GOT3 (cell line): ENCODE results near the gene SLAMF1.

Experiments
- DNase-seq: peaks from one replicate; lab custom pipeline; 2025; ENCODE audit warnings: mixed read lengths; lab: John Stamatoyannopoulos, UW

The SLAMF1 gene

DNA sequence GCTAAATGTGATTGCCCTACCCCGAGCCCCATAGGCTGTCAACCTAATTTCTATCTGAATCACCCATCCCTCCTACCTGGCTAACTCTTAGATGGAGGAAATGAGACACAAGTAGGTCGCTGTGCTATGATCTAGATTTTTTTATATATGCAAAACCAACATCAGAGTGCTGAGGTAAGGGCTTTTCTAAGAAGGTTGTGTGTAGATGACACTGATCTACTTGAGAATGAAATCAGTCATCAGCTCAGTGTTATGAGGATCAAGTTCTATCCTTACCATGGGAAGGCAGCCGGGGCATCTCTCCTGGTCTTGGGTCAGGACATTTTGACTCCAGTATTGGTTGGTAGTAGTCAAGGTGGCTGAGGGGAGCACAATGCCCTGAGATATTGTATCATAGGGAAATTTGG, 23.6 kb downstream of the SLAMF1 start:
- DNase-seq = no peak

DNA sequence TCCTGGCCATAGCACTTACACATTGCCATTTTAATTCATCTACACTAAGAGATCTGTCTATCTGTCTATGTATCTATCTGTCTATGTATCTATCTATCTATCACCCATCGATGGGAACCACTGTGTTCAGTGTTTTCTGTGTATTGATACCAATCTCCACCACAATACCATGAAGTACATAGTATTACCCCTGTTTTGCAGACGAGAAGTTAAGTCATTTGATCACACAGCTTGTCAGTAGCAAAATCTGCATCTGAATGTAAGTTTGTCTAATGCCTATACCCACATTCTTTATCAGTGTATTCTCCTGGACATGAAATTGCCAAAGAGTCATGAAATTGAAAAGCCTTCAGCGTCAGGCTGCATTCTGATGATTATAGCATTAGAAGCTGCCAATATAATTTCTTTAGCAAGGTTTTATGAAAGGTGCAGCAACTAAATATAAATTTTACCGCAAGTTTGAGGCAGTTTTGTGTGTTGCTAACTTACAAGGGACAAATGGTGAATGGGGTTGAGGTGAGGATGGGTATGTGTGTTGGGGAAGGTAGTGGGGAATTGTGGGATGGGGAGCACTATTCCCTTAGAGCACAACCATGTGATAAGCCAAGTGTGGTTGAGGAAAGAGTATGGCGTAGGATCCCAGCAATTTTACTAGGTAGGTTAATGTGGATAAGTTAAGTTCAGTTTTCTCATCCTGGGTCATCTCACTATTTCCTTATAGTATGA, 24.2 kb downstream of the SLAMF1 start:
- DNase-seq = no peak

DNA sequence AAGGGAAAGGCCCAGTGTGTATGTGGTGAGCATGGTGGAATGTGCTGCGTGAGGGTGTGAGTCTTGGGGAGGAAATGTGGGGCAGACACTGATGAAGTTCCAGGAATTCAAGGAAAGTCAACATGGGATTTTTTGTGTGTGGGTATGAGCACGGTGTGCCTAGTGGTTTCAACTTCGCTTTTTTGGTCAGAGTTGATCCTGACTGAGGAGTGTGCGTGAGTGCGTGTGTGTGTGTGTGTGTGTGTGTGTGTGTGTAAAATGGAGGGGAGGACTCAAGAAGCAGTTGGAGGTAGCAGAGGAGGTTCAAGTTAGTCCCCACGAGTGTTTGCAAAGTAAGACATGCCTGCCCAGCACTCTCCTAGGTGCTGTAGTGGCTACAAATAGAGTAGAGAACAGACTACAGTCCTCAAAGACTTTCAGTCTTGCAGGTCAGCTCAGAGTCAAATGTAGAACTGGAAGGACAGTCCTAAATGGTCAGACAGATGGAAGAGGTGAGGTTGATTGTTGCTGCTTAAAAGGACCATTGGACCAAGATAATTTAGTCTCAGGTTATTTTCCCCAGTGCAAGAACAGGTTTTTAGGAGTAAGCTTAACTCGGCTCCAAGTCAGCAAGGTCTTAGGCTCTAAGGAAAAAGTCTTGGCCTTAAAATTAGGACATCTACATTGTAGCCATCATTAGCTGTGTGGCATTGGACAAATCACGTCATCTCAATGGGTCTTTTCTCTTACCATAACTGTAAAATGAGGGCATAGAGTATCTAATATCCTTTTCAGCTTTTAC, 25.0 kb downstream of the SLAMF1 start:
- no peak for DNase-seq

GRCh38 chr1:160620942-160621632, 25.8 kb downstream of the SLAMF1 start:
- DNase-seq = no peak

GRCh38 chr1:160619742-160620277, 27.0 kb downstream of the SLAMF1 start:
- no peak for DNase-seq

- DNase-seq = no peak
Measured at GRCh38 chr1:160618763-160619274, 28.0 kb downstream of the SLAMF1 start.

- no peak for DNase-seq
Measured at GRCh38 chr1:160618327-160618726, 28.5 kb downstream of the SLAMF1 start.

- DNase-seq = no peak
Measured at GRCh38 chr1:160615660-160616059, 31.2 kb downstream of the SLAMF1 start.

- DNase-seq = no peak
Measured at GRCh38 chr1:160614410-160614809, 32.4 kb downstream of the SLAMF1 start.

GRCh38 chr1:160612613-160613218, 34.1 kb downstream of the SLAMF1 start:
- no peak for DNase-seq

- no peak for DNase-seq
Measured at GRCh38 chr1:160610569-160611242, 36.1 kb downstream of the SLAMF1 start.

- no peak for DNase-seq
Measured at GRCh38 chr1:160608941-160609340, 37.9 kb downstream of the SLAMF1 start.

GRCh38 chr1:160608514-160608913, 38.3 kb downstream of the SLAMF1 start:
- no peak for DNase-seq

GRCh38 chr1:160608057-160608456, 38.8 kb downstream of the SLAMF1 start:
- no peak for DNase-seq

GRCh38 chr1:160607672-160608032, 39.2 kb downstream of the SLAMF1 start:
- no peak for DNase-seq

- DNase-seq = no peak
Measured at GRCh38 chr1:160607011-160607671, 39.7 kb downstream of the SLAMF1 start.

DNA sequence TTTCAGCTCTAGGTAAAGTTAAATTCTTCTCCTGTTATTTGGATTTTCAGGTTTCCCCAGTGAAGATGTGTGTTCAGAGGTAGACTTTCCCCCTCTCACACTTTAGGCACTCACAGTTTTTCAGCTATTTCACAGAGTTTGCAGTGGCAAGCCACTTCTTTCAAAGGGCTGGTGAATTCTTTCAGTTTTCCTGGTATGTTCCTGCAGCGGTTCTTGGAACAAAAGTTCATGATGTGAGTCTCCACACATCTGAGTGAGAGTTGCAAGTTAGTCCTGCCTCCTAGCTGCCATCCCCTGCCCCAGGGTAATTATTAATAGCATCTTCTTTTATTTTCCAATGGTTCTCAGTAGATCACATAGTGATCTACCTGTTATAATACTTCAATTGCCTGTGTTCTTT, 40.2 kb downstream of the SLAMF1 start:
- DNase-seq = no peak

DNA sequence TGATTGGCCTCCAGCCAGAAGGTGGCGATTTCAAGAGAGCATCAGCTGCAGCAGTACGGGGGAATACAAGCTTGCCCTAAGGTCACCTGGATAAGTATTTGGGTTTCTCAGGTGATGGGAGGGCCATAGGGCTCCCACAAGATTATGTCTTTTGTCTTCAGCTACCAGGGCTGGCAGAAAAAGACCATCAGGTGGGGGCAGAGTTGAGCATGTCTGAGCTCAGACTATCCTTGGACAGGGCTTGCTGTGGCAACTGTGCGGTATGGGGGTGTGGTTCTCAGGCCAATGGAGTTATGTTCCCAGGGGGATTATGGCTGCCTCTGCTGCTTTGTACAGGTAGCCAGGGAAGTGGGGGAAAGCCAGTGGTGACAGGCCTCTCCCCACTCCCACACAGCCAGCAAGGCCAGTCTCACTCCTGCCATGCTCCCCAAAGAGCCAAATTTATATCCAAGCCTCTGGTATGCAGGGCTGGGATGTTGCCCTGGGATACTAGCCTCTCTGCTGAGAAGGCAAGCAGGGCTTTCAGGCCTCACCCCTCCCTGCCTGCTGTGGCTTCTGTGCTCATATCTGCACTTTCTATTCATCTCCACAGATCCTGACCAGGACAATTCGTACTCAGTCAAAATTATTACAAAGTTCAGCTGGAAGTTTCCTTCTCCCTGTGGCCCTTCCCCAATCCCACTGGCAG, 40.9 kb downstream of the SLAMF1 start:
- no peak for DNase-seq

GRCh38 chr1:160605205-160605604, 41.6 kb downstream of the SLAMF1 start:
- DNase-seq = no peak

DNA sequence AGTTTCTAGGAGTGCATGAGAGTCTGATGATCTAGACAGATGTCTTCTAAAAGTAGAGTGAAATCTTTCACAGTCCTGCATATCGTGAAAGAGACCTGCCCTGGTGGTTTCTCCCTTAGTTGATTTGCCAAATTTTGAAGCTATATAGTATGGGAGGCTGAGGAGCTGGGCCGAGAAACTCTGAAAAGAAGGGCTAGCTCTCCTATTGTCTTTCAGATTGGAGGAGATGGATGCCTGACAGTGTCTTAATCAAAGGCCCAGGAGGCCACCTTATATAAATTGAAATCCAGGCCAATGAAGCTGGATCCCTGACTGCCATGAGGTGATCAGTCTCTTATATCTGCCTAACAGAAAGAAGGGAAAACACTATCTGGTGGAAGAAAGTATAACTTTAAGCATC, 49.1 kb downstream of the SLAMF1 start:
- no peak for DNase-seq
